ENCODE measurements around the gene KRT85.

KRT85 gene

DNA sequence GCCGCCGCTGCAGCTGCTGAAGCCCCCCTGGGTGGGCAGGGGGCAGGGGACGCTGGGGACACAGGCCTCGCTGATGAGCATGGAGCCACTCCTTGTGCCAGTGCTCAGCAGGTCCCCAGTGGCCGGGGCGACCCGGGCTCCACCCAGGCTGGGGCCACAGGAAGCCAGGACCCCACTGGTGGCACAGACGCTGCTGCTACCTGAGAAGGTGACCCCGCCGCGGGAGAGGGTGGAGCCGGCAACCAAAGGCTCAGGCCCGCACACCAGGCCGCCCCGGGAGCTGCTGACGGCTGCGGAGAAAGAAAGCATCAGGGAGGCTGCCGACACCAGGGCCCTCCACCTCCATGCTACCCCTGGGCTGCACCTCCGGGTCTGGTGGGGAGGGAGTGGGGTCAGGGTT lies 10.8 kb upstream of the KRT85 start:
- DNase-seq (ENCODE audit: low read depth): no peak
- no peak overlapping the region for H3K4me3 ChIP-seq (ENCODE audit: low read length)
- TF ChIP-seq, protein P1, sequence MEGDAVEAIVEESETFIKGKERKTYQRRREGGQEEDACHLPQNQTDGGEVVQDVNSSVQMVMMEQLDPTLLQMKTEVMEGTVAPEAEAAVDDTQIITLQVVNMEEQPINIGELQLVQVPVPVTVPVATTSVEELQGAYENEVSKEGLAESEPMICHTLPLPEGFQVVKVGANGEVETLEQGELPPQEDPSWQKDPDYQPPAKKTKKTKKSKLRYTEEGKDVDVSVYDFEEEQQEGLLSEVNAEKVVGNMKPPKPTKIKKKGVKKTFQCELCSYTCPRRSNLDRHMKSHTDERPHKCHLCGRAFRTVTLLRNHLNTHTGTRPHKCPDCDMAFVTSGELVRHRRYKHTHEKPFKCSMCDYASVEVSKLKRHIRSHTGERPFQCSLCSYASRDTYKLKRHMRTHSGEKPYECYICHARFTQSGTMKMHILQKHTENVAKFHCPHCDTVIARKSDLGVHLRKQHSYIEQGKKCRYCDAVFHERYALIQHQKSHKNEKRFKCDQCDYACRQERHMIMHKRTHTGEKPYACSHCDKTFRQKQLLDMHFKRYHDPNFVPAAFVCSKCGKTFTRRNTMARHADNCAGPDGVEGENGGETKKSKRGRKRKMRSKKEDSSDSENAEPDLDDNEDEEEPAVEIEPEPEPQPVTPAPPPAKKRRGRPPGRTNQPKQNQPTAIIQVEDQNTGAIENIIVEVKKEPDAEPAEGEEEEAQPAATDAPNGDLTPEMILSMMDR (conservative IDR thresholded peaks at IDR 0.05; ENCODE audit: low read length): no peak

DNA sequence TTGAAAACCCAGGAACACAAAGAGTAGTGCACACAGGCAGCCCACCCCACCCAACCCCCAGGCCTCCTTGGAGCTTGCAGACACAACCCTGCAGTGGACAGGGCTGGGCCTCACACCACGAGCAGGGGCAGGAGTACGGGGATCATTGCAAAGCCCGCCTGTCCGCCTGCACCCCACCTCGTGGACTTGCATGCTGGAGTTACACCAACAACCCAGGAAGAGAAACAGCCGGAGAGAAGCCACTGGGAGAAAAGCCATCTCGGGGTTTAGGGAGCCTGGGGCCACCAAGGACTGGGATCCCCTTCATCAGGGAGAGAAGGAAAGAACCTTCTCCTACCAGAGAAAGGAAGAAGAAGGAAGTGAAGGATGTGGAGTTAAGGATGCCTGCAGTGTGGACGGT lies 10.0 kb upstream of the KRT85 start:
- no peak overlapping the region for H3K4me3 ChIP-seq (ENCODE audit: low read length)
- DNase-seq (ENCODE audit: low read depth): no peak
- TF ChIP-seq, protein P1 (conservative IDR thresholded peaks at IDR 0.05; ENCODE audit: low read length): no peak

GRCh38 chr12:52372216-52373154 lies 5.2 kb upstream of the KRT85 start:
- no peak overlapping the region for H3K4me3 ChIP-seq (ENCODE audit: low read length)
- DNase-seq (ENCODE audit: low read depth): peak; percentile 91
- TF ChIP-seq, protein P1 (conservative IDR thresholded peaks at IDR 0.05; ENCODE audit: low read length): peak; percentile 95

DNA sequence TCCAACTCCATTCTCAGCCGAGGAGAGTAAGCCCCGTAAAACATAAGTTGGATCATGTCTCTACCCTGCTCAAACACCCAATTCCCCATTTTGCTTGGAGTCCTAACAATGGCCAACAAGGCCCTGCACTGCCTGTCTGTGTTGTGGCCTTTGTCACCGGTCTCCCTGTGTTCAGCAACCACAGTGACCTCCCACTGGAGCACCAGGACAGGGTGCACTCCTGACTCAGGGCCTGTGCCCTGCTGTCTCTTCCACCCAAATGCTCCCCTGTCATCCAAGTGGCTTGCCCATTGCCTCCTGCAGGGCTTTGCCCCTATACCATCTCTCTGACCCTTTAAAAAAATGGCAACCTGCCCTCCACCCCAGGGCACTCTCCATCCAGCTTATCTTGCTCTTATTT lies 4.4 kb upstream of the KRT85 start:
- no peak for DNase-seq (ENCODE audit: low read depth)
- no peak overlapping the region for H3K4me3 ChIP-seq (ENCODE audit: low read length)
- TF ChIP-seq, protein P1 (conservative IDR thresholded peaks at IDR 0.05; ENCODE audit: low read length): no peak

- TF ChIP-seq, protein P1 (conservative IDR thresholded peaks at IDR 0.05; ENCODE audit: low read length): no peak
- no peak overlapping the region for H3K4me3 ChIP-seq (ENCODE audit: low read length)
- peak; percentile 85 for DNase-seq (ENCODE audit: low read depth)
These were observed 3.8 kb upstream of the KRT85 start for GRCh38 chr12:52370926-52371608.

- no peak for DNase-seq (ENCODE audit: low read depth)
- no peak overlapping the region for H3K4me3 ChIP-seq (ENCODE audit: low read length)
- TF ChIP-seq, protein P1 (conservative IDR thresholded peaks at IDR 0.05; ENCODE audit: low read length): no peak
These were observed 2.5 kb upstream of the KRT85 start for GRCh38 chr12:52369809-52370208.

All from AG10803 (cell line).